WERI-Rb-1 (cell line): ENCODE results near the gene TWNK.
A peak's percentile ranks its signal among the peaks of the same experiment; 100 is the strongest.

ENCODE experiments used
- DNase-seq: peaks from one replicate; pipeline ENCODE4 v3.0.0-alpha.2; 2020
- H3K27ac ChIP-seq: fragments of 250-450 bp; sonication (Bioruptor Pico); 2 replicates; pipeline ENCODE4 v1.5.1; 2020; ENCODE audit warnings: mild to moderate bottlenecking, moderate library complexity
- H3K27me3 ChIP-seq: fragments of 250-450 bp; sonication (Bioruptor Pico); 2 replicates; pipeline ENCODE4 v1.5.1; 2021; ENCODE audit warnings: mild to moderate bottlenecking, low read depth, moderate library complexity; ENCODE audit not compliant: insufficient read depth, severe bottlenecking
- H3K36me3 ChIP-seq: fragments of 250-450 bp; sonication (Bioruptor Pico); 2 replicates; pipeline ENCODE4 v1.5.1; 2020; ENCODE audit warnings: mild to moderate bottlenecking, moderate library complexity
- H3K4me3 ChIP-seq: 2 replicates; pipeline ENCODE4 v1.5.1; 2011; ENCODE audit warnings: low read depth, mild to moderate bottlenecking, control low read depth, low read length
- H3K9me3 ChIP-seq: fragments of 250-450 bp; sonication (Bioruptor Pico); 2 replicates; pipeline ENCODE4 v1.5.1; 2021; ENCODE audit warnings: mild to moderate bottlenecking, moderate library complexity; ENCODE audit not compliant: severe bottlenecking
- TF ChIP-seq, protein P1 (sequence below): IDR thresholded peaks from 2 replicates; pipeline ENCODE4 v1.5.1; 2011; ENCODE audit warnings: low read depth, mild to moderate bottlenecking, control low read depth, inconsistent platforms, low read length

TWNK gene

GRCh38 chr10:100987685-100988049 is 324 bp downstream of the TWNK start:
- H3K4me3 ChIP-seq, result peak overlapping the region; percentile 96
- H3K36me3 ChIP-seq, result peaks cover 52% of the 10 kb centered on the region
- H3K27ac ChIP-seq, result peak overlapping the region; percentile 86
- H3K9me3 ChIP-seq, result no peaks in the 10 kb centered on the region
- no peaks in the 10 kb centered on the region for H3K27me3 ChIP-seq
- DNase-seq, result no peak
- TF ChIP-seq, protein P1, sequence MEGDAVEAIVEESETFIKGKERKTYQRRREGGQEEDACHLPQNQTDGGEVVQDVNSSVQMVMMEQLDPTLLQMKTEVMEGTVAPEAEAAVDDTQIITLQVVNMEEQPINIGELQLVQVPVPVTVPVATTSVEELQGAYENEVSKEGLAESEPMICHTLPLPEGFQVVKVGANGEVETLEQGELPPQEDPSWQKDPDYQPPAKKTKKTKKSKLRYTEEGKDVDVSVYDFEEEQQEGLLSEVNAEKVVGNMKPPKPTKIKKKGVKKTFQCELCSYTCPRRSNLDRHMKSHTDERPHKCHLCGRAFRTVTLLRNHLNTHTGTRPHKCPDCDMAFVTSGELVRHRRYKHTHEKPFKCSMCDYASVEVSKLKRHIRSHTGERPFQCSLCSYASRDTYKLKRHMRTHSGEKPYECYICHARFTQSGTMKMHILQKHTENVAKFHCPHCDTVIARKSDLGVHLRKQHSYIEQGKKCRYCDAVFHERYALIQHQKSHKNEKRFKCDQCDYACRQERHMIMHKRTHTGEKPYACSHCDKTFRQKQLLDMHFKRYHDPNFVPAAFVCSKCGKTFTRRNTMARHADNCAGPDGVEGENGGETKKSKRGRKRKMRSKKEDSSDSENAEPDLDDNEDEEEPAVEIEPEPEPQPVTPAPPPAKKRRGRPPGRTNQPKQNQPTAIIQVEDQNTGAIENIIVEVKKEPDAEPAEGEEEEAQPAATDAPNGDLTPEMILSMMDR, result no peak

DNA sequence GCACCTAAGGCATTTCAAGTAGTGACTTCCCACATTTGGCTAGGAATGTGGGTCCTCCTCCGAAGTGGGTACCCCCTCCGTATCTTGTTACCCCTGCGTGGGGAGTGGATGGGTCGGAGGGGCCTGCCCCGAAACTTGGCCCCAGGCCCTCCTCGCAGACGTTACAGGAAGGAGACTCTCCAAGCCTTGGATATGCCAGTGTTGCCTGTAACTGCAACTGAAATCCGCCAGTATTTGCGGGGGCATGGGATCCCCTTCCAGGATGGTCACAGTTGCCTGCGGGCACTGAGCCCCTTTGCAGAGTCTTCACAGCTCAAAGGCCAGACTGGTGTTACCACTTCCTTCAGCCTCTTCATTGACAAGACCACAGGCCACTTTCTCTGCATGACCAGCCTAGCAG is 823 bp downstream of the TWNK start:
- no peaks in the 10 kb centered on the region for H3K27me3 ChIP-seq
- no peak overlapping the region for H3K27ac ChIP-seq
- peak overlapping the region; percentile 96 for H3K4me3 ChIP-seq
- DNase-seq, result no peak
- no peaks in the 10 kb centered on the region for H3K9me3 ChIP-seq
- H3K36me3 ChIP-seq, result peaks cover 54% of the 10 kb centered on the region
- TF ChIP-seq, protein P1, result no peak

DNA sequence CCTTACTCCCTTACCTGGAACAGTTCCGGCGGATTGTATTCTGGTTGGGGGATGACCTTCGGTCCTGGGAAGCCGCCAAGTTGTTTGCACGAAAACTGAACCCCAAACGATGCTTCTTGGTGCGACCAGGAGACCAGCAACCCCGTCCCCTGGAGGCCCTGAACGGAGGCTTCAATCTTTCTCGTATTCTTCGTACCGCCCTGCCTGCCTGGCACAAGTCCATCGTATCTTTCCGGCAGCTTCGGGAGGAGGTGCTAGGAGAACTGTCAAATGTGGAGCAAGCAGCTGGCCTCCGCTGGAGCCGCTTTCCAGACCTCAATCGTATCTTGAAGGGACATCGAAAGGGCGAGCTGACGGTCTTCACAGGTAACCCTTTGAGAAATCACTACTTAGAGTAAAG is 1.7 kb downstream of the TWNK start:
- Histone ChIP-seq H3K4me3 (no peak overlapping the region), H3K27ac (no peak overlapping the region)

DNA sequence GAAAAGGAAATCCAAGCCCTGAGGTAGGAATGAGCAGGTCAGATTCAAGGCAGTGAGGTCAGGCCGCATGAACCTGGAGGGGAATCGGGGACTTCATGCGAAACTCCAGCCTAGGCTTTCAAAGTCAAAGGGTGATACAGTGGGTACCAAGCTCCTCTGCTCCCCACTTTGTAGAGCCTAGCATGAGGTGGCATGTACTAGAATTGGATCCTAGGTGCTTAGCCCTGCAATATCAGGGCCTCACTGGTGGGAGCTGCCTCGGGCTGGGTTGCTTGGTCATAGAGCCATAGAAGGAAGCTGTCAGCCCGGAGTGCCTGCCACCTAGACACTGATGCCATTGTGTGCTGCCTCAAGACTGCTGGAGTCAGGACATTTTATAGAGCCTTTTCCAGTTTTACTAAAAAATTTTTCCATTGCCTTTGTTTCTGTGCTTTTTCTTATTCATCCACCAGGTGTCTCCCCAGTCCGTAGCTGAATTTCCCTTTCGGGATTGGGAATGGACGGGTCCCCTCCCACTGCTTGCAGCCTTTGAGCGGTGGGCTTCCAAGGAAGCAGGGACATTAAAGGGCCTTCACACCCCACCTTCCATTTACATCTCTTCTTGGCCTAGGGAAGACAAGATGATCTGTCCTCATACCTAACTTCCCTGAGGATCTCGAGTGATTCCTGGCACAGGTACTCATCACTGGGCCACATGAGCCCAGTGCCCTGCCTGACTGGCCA is 6.8 kb downstream of the TWNK start:
- Histone ChIP-seq H3K36me3 (peaks cover 43% of the 10 kb centered on the region), H3K27me3 (no peaks in the 10 kb centered on the region), H3K27ac (peak overlapping the region; percentile 98), H3K9me3 (no peaks in the 10 kb centered on the region), H3K4me3 (no peak overlapping the region)
- TF ChIP-seq, protein P1, result peak; percentile 53; the same call in 1 of the 2 replicates
- DNase-seq, result no peak

More for the DNA sequence above, 1.7 kb downstream of the TWNK start:
- TF ChIP-seq, protein P1, result no peak
- Histone ChIP-seq H3K36me3 (peaks cover 63% of the 10 kb centered on the region), H3K27me3 (no peaks in the 10 kb centered on the region), H3K9me3 (no peaks in the 10 kb centered on the region)
- DNase-seq, result no peak

- H3K4me3 ChIP-seq, result no peak overlapping the region
- H3K36me3 ChIP-seq, result peaks cover 32% of the 10 kb centered on the region
- H3K27ac ChIP-seq, result peak overlapping the region; percentile 98
- TF ChIP-seq, protein P1, result no peak
- no peaks in the 10 kb centered on the region for H3K27me3 ChIP-seq
- H3K9me3 ChIP-seq, result no peaks in the 10 kb centered on the region
- DNase-seq, result peak; percentile 85
Measured at GRCh38 chr10:100995181-100995580, 7.8 kb downstream of the TWNK start.
